CD4-positive, alpha-beta memory T cell (primary cell): Measurements from ENCODE around the gene TBC1D4. TPM values are rescaled to one million over a fixed set of nuclear protein-coding genes. Genes with fewer than 3 reads are reported as not detected.

ENCODE experiments used
- CTCF ChIA-PET: fragments of 350-600 bp; sonication (Branson Sonifier 250); formaldehyde crosslinking; loops from one replicate; lab custom pipeline; 2021; ENCODE audit warnings: inconsistent platforms; ENCODE audit not compliant: partially characterized antibody; lab: Charles Lee
- POLR2A ChIA-PET: fragments of 350-600 bp; sonication (Branson Sonifier 250); formaldehyde crosslinking; loops from one replicate; lab custom pipeline; 2021; ENCODE audit not compliant: partially characterized antibody; lab: Charles Lee
- DNase-seq, 5 donors: peaks; one replicate each; pipeline versions ENCODE4 v3.0.0 to v3.0.0-alpha.2; 2020 to 2022; ENCODE audit warnings: mixed read lengths in 1 of 5
- H3K27ac ChIP-seq: one replicate; pipeline ENCODE4 v1.7.0; 2013; ENCODE audit warnings: low read depth, low read length
- H3K27me3 ChIP-seq: 2 replicates; pipeline ENCODE4 v1.7.0; 2013; ENCODE audit warnings: mild to moderate bottlenecking, low read length, moderate library complexity; ENCODE audit not compliant: insufficient read depth
- H3K36me3 ChIP-seq: 2 replicates; pipeline ENCODE4 v1.7.0; 2013; ENCODE audit warnings: mild to moderate bottlenecking, low read length, moderate library complexity; ENCODE audit not compliant: insufficient read depth
- H3K4me1 ChIP-seq: 2 replicates; pipeline ENCODE4 v1.7.0; 2013; ENCODE audit warnings: mild to moderate bottlenecking, low read length, moderate library complexity; ENCODE audit not compliant: insufficient read depth
- H3K4me3 ChIP-seq, 2 donors: one replicate each; pipeline ENCODE4 v1.7.0; 2013; ENCODE audit warnings: low read length in 2 of 2, mild to moderate bottlenecking in 1 of 2
- H3K9me3 ChIP-seq, 2 donors: one replicate each; pipeline ENCODE4 v1.7.0; 2013; ENCODE audit warnings: low read length in 2 of 2, control low read depth in 1 of 2; ENCODE audit not compliant: control insufficient read depth in 1 of 2
- H3K27ac Mint-ChIP-seq, 7 donors: one replicate each; pipeline ENCODE4 v1.8.0; 2020 to 2021; ENCODE audit warnings: mixed read lengths in 7 of 7, mild to moderate bottlenecking in 6 of 7, inconsistent platforms in 3 of 7, moderate library complexity in 3 of 7
- H3K27me3 Mint-ChIP-seq, 2 donors: one replicate each; pipeline ENCODE4 v1.8.0; 2020 to 2021; ENCODE audit warnings: mixed read lengths in 2 of 2
- H3K36me3 Mint-ChIP-seq, 2 donors: one replicate each; pipeline ENCODE4 v1.8.0; 2020 to 2021; ENCODE audit warnings: mixed read lengths in 2 of 2, inconsistent platforms in 1 of 2, mild to moderate bottlenecking in 1 of 2
- H3K4me1 Mint-ChIP-seq, 4 donors: one replicate each; pipeline ENCODE4 v1.8.0; 2020 to 2021; ENCODE audit warnings: mixed read lengths in 4 of 4, mild to moderate bottlenecking in 1 of 4
- H3K4me3 Mint-ChIP-seq, 8 donors: one replicate each; pipeline ENCODE4 v1.8.0; 2020 to 2021; ENCODE audit warnings: mixed read lengths in 8 of 8, mild to moderate bottlenecking in 7 of 8, moderate library complexity in 6 of 8, inconsistent platforms in 3 of 8
- H3K9me3 Mint-ChIP-seq, 8 donors: one replicate each; pipeline ENCODE4 v1.8.0; 2020 to 2021; ENCODE audit warnings: mixed read lengths in 8 of 8, mild to moderate bottlenecking in 5 of 8, inconsistent platforms in 3 of 8, moderate library complexity in 1 of 8
- intact Hi-C: fragments of 100-400 bp; cut with micrococcal nuclease; formaldehyde crosslinking; loops from one replicate; pipeline ENCODE4 v1.15.1; 2023
- polyA plus RNA-seq, 2 donors: library from polyadenylated mRNA; unstranded; fragments of 300-500 nt; fragmentation: Illumina TruSeq; gene quantifications; one replicate each; pipeline ENCODE4 v1.2.3, GENCODE V29; 2021
- total RNA-seq, 2 experiments: library from RNA; stranded (reverse); gene quantifications; one replicate each; pipeline ENCODE4 v1.2.3, GENCODE V29; 2021

Gene TBC1D4
- total and polyA plus RNA-seq, 4 experiments from 2014 or later = 9.5 to 67.2 (median 45.4) TPM

DNA sequence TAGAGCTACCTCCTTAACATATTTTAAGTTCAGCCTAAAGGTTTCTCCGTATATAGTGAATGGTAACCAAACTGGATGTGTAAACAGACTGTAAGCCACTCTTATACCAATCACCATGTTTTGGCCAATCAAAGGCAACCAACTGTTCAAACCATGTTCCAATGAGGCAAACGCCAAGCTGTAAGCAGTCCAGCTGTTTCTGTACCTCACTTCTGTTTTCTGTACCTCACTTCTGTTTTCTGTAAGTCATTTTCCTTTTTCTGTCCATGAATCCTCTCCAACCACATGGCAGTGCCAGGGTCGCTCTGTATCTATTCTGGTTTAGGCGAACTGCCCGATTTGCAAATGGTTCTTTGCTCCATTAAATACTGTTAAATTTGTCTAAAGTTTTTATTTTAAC, 31.3 kb upstream of the TBC1D4 start:
- Mint-ChIP-seq H3K36me3 (no peaks in the 10 kb centered on the region), H3K9me3 (peaks cover 0 to 4% (median 0%) of the 10 kb centered on the region in 8 donors), H3K27me3 (peaks cover 5 to 15% of the 10 kb centered on the region in 2 donors), H3K4me3 (no peak overlapping the region), H3K27ac (no peak overlapping the region), H3K4me1 (no peaks in the 10 kb centered on the region)
- no peaks in the 10 kb centered on the region for H3K27me3 ChIP-seq
- DNase-seq = no peak
- ChIA-PET POLR2A (no interaction called here), CTCF (no interaction called here)
- H3K4me1 ChIP-seq = no peaks in the 10 kb centered on the region
- intact Hi-C loops = no loop called here
- no peak overlapping the region for H3K27ac ChIP-seq
- H3K36me3 ChIP-seq = no peaks in the 10 kb centered on the region
- H3K9me3 ChIP-seq = no peaks in the 10 kb centered on the region
- H3K4me3 ChIP-seq = no peak overlapping the region

DNA sequence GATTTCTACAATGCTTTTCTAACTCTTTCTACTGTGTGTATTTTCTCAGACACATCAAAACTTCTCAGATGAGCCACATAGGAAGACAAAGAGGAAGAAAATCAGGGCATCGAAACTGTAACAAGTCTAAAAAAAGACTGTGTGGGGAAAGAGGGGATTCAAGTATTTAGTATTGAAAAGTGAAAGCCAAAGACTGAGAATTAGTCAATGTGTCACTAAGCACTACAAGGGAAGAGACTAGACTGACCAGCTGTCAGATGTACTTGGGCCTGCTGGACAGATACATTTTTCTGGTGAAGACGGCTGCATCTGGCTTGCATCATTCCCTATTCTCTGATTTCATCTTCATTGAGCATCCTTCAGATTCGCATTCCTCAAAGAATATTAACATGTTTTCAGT, 30.3 kb upstream of the TBC1D4 start:
- intact Hi-C loops = no loop called here
- Histone ChIP-seq H3K36me3 (no peaks in the 10 kb centered on the region), H3K27ac (no peak overlapping the region), H3K4me1 (no peaks in the 10 kb centered on the region), H3K27me3 (no peaks in the 10 kb centered on the region), H3K9me3 (no peaks in the 10 kb centered on the region), H3K4me3 (no peak overlapping the region)
- ChIA-PET CTCF (no interaction called here), POLR2A (no interaction called here)
- Mint-ChIP-seq H3K4me3 (no peak overlapping the region), H3K27me3 (peaks cover 5 to 15% of the 10 kb centered on the region in 2 donors), H3K36me3 (no peaks in the 10 kb centered on the region), H3K9me3 (peaks cover 0 to 4% (median 0%) of the 10 kb centered on the region in 8 donors), H3K27ac (no peak overlapping the region), H3K4me1 (no peaks in the 10 kb centered on the region)
- no peak for DNase-seq

DNA sequence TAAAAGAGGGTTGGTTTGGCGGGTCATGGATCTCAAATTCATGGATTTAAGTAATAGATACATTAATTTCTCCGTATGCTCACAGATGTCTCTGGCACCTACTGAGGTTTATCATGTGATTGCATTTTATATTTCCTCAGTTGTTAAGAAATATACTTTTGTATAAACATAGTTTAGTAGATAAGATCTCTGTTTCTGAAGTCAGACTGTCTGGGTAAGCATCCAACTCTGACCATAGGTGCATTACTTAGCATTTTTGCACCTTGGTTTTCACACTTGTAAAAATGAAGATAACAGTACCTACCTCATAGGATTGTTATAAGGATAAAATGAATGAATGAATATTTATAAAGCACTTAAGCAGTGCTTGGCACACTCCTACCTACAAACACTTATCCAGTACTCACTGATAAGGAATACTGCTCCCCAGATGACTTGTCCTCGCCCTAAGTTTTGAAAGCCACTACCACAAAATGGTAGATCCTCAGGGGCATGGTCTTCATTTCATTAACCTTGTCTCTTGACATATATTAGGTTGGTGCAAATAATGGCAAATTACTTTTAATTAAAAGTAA, 29.2 kb upstream of the TBC1D4 start:
- no peaks in the 10 kb centered on the region for H3K4me1 Mint-ChIP-seq
- H3K4me3 Mint-ChIP-seq = no peak overlapping the region
- H3K27ac ChIP-seq = no peak overlapping the region
- no peaks in the 10 kb centered on the region for H3K27me3 ChIP-seq
- no peak for DNase-seq
- H3K36me3 Mint-ChIP-seq = no peaks in the 10 kb centered on the region
- no peak overlapping the region for H3K4me3 ChIP-seq
- POLR2A ChIA-PET = no interaction called here
- intact Hi-C loops = no loop called here
- H3K9me3 Mint-ChIP-seq = peaks cover 0 to 4% (median 0%) of the 10 kb centered on the region in 8 donors
- H3K36me3 ChIP-seq = no peaks in the 10 kb centered on the region
- H3K4me1 ChIP-seq = no peaks in the 10 kb centered on the region
- CTCF ChIA-PET = no interaction called here
- H3K27me3 Mint-ChIP-seq = peaks cover 5 to 11% of the 10 kb centered on the region in 2 donors
- no peak overlapping the region for H3K27ac Mint-ChIP-seq
- H3K9me3 ChIP-seq = no peaks in the 10 kb centered on the region

DNA sequence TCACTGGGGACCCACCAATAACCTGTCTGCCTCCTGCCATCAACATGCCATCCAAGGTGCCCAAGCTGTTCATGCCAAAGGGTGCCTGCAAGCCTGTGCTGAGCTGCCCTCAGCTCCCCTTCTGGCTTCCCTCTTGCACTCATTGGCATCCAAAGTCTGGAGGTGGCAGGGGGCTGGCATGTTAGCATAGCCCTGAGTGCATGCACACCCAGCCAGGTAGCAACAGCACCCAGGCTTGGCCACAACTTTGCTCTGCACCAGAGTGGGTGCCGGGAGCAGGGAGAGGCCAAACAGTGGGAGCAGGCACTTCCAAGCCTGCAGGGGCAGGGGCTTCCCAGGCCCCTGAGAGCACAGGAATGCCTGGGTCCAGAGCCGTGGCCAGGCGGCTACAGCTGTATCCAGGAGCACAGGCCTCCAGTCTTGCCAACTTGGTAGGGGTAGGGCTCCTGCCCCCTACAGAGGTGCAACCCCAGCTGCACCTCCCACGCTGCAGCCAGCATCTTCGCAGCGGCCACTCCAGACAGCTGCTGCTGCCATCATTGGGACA, 26.1 kb upstream of the TBC1D4 start:
- Histone ChIP-seq H3K27me3 (no peaks in the 10 kb centered on the region), H3K27ac (no peak overlapping the region), H3K4me3 (no peak overlapping the region), H3K36me3 (no peaks in the 10 kb centered on the region), H3K9me3 (no peaks in the 10 kb centered on the region), H3K4me1 (no peaks in the 10 kb centered on the region)
- Mint-ChIP-seq H3K27me3 (peaks cover 4 to 7% of the 10 kb centered on the region in 2 donors), H3K27ac (no peak overlapping the region), H3K4me3 (no peak overlapping the region), H3K9me3 (peaks cover 0 to 1% (median 0%) of the 10 kb centered on the region in 8 donors), H3K36me3 (no peaks in the 10 kb centered on the region), H3K4me1 (no peaks in the 10 kb centered on the region)
- POLR2A ChIA-PET = no interaction called here
- CTCF ChIA-PET = no interaction called here
- DNase-seq = no peak
- intact Hi-C loops = no loop called here

DNA sequence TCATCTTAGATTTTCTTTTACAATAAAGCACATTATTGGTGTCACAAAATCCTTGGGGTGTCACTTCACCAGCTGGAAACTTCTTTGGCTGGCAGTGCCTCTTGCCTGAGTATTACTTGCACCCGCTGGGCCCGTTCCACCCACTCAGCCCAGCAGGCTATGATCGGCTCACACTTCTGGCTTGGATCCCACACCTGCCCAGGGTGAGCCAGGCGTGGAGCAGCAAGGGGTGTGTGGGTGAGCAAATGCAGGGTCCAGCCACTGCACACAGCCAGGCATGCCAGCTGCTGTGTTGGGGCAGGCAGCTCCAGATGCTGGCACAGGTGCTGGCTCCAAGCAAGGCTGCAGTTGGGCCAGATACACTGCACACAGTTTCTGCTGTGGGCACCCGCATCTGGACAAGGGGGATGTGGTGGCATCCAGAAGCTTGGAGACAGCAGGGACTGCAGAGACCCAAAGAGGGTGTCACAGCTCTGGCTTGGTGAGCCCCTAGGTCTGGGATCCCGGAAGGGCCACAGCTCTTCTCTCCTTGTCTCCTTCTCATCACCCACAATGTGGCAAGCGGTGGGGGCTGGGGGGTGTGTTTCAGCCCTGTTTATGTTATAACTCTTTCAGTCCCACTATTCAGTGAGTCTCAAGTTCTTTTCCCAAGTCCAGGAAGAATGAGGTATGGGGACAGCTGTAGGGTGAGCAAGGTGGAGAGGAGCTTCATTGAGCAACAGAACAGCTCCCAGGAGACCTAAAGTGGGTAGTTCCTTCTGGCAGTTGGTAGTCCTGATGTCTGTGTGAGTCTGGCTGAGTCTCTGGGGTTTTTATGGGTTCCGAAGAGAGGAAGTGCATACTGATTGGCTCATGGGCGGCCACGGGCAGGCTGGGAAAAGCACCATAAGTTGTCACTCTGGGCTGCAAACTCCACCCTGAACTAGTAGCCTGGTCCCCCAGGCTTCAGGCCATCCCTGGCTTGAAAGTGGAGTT, 25.3 kb upstream of the TBC1D4 start:
- Mint-ChIP-seq H3K27me3 (peaks cover 2 to 3% of the 10 kb centered on the region in 2 donors), H3K9me3 (no peaks in the 10 kb centered on the region), H3K4me3 (no peak overlapping the region), H3K36me3 (no peaks in the 10 kb centered on the region), H3K4me1 (no peaks in the 10 kb centered on the region), H3K27ac (no peak overlapping the region)
- Histone ChIP-seq H3K4me1 (no peaks in the 10 kb centered on the region), H3K9me3 (no peaks in the 10 kb centered on the region), H3K27ac (no peak overlapping the region), H3K4me3 (no peak overlapping the region), H3K36me3 (no peaks in the 10 kb centered on the region), H3K27me3 (no peaks in the 10 kb centered on the region)
- ChIA-PET POLR2A (no interaction called here), CTCF (no interaction called here)
- no peak for DNase-seq
- intact Hi-C loops = no loop called here

- no peak overlapping the region for H3K27ac Mint-ChIP-seq
- intact Hi-C loops = no loop called here
- no peak for DNase-seq
- H3K27ac ChIP-seq = no peak overlapping the region
- H3K9me3 Mint-ChIP-seq = no peaks in the 10 kb centered on the region
- H3K4me1 ChIP-seq = no peaks in the 10 kb centered on the region
- H3K4me1 Mint-ChIP-seq = no peaks in the 10 kb centered on the region
- H3K36me3 ChIP-seq = no peaks in the 10 kb centered on the region
- no peaks in the 10 kb centered on the region for H3K9me3 ChIP-seq
- POLR2A ChIA-PET = no interaction called here
- CTCF ChIA-PET = no interaction called here
- H3K27me3 ChIP-seq = no peaks in the 10 kb centered on the region
- H3K27me3 Mint-ChIP-seq = no peaks in the 10 kb centered on the region
- no peak overlapping the region for H3K4me3 ChIP-seq
- no peaks in the 10 kb centered on the region for H3K36me3 Mint-ChIP-seq
- H3K4me3 Mint-ChIP-seq = no peak overlapping the region
These were observed 24.0 kb upstream of the TBC1D4 start for GRCh38 chr13:75506018-75506417.

GRCh38 chr13:75505327-75505726, 23.4 kb upstream of the TBC1D4 start:
- no peaks in the 10 kb centered on the region for H3K27me3 Mint-ChIP-seq
- CTCF ChIA-PET = interaction anchor here (1.7 kb wide), 1 partner anchor 15 kb away, joined by 5 read pairs; no protein-coding TSS in a partner anchor
- no peaks in the 10 kb centered on the region for H3K36me3 Mint-ChIP-seq

More at GRCh38 chr13:75505327-75505726, 23.4 kb upstream of the TBC1D4 start:
- Mint-ChIP-seq H3K27ac (no peak overlapping the region), H3K4me1 (no peaks in the 10 kb centered on the region), H3K4me3 (no peak overlapping the region), H3K9me3 (no peaks in the 10 kb centered on the region)
- H3K4me1 ChIP-seq = no peaks in the 10 kb centered on the region
- no peaks in the 10 kb centered on the region for H3K36me3 ChIP-seq
- POLR2A ChIA-PET = no interaction called here
- H3K9me3 ChIP-seq = no peaks in the 10 kb centered on the region
- no peaks in the 10 kb centered on the region for H3K27me3 ChIP-seq
- intact Hi-C loops = no loop called here
- no peak overlapping the region for H3K27ac ChIP-seq
- no peak overlapping the region for H3K4me3 ChIP-seq
- DNase-seq = no peak
